ENCODE data around the gene PRXL2B.
"Not testable (repeated sequence)": the region's sequence is repeated elsewhere in the genome, so short reads cannot be mapped to it uniquely, and the experiment has no call there.

Gene PRXL2B

DNA sequence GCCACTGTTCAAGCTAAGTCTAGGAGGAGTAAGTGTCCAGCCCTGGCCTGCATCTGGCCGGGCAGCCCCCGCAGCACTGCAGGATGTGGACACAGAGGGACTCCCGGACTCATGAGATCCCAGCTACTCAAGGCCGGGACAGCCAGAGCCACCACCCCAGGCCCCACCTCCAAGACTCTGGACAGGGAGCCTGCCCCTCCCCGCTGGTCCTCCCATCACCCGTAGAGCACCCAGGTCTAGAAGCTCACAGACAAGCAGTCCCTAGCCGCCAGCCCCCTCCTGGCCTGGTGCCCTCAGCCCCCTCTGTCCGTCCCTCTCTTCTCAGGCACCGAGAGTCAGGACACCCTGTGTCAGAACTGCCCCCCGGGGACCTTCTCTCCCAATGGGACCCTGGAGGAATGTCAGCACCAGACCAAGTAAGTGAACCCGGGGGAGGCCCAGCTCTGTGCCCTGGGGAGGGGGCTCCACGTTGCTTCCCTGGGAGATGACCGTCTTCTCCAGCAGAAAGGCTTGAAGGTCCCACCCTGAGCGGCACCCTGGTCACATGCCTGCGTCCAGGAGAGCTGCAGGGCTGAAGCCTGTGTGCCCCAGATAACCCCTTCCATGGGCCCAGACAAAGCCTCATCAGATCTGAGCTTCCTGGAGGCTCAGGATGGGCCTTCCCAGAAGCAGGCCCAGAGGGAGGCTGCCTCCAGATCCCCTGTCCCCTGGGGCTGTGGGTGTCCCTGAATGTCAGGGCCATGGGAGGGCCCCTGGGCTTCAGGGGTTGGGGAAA, 26.1 kb upstream of the PRXL2B start:
- intact Hi-C loops (cut with DNase I): no loop called here
- peak in 1 of 42 donors; percentile 16 for DNase-seq

DNA sequence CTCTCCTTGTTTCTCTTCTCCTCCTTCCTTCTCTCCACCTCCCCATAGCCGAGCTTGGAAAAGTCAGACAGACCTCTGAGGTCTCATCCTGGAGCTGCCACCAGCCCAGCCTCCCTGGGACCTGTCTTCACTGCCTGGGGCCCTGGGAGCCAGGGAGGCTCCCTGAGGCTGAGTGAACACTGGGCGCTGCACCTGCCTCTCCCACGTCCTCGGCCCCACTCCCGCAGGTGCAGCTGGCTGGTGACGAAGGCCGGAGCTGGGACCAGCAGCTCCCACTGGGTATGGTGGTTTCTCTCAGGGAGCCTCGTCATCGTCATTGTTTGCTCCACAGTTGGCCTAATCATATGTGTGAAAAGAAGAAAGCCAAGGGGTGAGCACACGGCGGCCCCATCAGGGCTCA, 25.1 kb upstream of the PRXL2B start:
- DNase-seq: no peak
- intact Hi-C loops (cut with DNase I): no loop called here

DNA sequence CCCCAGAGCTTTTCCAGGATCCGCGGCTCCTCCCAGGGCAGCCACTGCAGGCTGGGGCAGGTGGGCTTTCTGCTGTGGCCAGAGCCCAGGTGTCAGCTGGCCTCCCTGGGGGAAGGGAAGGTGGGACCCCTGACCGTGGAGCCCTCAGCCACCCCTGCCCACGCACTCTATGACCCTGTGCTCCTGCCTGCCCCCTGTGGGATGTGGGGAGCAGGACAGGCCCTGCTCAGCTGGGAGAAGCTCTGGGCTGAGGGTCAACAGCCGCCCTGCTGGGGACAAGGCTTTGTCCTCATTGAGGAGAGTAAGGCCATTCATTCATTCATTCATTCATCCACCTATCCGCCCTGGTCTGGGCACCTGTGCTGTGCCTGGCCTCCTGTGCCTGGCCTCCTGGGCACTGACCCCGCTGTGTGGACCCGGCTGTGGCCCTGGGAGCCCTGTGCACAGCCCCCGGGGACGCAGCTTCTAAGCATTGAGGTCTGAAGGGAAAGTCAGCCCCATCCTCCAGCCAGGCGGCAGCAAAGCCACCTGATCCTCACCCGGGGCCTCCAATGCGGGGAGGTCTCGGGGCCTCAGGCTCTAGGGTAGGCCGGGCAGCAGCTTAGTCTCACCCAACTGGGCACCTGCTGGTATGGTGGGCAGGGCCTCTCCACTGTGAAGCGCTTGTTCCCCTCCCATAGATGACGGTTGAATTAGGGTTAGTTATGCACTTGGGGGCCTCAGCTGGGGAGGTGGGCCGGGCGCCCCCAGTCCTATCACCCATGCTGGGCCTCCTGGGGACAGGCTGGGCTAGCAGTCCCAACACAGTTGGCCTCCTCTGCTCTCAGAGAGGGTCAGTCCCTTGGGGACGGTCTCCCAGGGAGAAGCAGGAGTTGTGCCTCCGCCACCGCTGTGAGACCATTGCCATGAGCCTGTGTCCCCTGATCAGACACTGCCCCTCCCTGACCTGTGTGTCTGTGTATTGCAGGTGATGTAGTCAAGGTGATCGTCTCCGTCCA, 24.4 kb upstream of the PRXL2B start:
- intact Hi-C loops (cut with DNase I): no loop called here
- DNase-seq: no peak

DNA sequence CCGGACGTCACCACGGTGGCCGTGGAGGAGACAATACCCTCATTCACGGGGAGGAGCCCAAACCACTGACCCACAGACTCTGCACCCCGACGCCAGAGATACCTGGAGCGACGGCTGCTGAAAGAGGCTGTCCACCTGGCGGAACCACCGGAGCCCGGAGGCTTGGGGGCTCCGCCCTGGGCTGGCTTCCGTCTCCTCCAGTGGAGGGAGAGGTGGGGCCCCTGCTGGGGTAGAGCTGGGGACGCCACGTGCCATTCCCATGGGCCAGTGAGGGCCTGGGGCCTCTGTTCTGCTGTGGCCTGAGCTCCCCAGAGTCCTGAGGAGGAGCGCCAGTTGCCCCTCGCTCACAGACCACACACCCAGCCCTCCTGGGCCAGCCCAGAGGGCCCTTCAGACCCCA, 23.4 kb upstream of the PRXL2B start:
- intact Hi-C loops (cut with DNase I): no loop called here
- no peak for DNase-seq

DNA sequence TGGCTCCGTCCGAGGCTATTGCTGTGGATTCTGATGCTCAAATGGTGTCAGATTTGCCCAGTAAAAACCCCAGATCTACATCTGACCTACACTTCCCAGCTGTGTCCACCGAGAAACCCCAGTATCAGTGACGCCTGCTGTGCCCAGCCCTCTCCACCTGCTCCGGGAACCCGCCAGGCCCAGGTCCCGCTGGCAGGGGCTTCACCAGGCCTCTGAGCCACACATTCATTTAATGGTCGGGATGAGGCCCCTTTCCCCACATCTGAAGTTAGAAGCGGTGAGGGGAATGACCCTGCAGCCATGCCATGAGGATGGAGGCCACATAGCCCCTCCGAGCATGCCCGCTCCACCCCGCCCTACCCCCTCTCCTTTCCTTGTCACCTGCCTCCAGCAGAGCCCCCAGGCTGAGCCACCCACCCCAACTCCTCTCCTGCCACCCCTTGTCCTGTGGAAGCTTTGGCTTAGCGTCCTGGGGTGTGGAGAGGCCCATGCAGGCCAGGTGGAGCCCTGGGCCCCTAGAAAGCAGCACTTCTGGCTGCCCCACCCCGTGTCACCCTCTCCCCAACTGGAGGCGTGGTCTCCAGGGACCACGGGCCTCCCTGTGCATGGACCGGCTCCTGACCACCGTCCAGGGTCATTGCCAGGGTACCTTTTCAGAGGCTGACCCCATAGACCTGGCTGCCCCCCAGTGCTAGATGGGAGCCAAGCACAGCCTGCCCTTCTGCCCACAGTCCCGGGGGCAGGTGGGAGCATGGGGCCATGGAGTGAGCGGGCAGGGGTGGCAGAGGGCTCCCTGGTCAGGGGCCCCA, 22.4 kb upstream of the PRXL2B start:
- peak in 1 of 42 donors; percentile 14 for DNase-seq
- intact Hi-C loops (cut with DNase I): no loop called here

DNA sequence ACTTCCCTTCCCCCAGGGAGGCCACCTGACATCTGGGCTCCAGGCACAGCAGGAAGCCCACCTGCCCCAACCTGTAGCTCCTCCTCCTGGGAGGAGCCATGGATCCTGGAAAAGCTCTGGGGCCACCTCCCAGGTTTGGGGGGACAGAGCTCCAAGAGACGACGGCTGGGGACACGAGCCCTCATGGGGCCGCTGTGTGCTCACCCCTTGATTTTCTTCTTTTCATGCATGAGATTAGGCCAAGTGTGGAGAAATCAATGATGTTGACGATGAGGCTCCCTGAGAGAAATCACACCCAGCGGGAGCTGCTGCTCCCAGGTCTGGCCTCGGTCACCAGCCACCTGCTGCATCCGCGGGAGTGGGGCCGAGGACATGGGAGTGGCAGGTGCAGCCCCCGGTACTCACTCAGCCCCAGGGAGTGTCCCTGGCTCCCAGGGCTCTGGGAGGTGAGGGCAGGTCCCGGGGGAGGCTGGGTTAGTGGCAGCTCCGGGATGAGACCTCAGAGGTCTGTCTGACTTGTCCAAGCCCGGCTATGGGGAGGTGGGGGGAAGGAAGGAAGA, 21.7 kb upstream of the PRXL2B start:
- intact Hi-C loops (cut with DNase I): no loop called here
- DNase-seq: no peak

DNA sequence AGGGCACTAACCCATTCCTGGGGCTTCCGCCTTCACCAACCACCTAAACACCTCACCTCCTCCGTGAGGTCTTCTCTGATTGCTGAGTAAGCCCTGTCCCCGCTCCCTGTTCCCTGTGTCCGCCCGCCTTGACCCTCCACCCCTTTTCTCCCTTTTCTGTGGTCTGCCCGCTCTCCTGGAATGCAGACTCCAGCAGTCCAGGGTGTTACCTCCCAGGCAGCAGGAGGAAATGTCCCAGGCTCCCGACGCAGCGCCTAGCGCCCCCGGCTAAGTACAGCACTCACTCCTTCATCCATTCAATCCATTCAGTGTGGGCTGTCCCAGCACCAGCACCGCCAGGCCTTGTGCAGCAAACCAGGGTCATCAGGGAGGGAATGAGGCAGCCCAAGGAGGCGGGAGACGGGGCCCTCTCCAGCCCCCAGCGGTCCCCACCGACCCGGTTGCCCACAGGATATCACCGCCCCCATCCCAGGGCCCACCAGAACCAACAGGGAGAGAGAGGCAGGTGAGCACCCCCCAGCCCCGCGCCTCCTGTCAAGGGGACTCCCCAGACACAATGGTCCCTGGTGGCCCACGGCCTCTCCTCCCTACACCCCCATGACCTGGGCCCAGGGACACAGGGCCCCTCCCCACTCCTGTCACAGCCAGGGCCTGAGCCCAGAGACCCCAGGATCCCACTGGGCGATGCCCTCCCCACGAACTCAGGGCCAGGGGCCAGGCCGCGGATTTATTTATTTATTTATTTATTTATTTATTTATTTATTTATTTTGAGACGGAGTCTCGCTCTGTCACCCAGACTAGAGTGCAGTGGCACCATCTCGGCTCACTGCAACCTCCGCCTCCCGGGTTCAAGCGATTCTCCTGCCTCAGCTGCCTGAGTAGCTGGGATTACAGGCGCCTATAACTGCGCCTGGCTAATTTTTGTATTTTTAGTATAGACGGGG, 20.2 kb upstream of the PRXL2B start:
- DNase-seq: no peak
- intact Hi-C loops (cut with DNase I): no loop called here

DNA sequence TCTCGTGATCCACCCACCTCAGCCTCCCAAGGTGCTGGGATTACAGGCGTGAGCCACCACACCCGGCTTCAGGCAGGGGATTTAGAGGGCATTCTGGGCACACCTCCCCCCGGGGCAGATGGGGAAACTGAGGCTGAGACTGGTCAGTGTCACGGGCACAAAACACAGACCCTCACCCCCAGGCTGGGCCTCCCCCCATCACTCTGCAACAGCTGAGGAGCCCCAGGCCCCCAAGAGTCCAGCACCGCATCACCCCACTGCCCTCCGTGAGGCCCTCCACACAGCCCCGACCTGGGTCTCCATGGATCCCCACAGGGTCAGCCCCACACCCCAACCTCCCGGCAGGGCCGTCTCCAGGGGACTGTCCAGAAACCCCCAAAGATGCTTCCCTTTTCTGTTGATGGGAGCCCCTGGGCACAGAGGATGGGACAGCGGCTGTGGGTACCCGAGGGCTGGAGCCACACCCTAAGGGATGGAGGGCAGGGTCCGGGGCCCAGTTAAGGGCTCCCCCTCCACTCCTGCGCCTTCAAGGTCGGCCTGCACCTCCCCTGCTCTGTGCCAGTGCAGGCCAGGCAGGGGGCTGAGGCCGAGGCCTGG, 19.4 kb upstream of the PRXL2B start:
- DNase-seq: no peak
- intact Hi-C loops (cut with DNase I): no loop called here

DNA sequence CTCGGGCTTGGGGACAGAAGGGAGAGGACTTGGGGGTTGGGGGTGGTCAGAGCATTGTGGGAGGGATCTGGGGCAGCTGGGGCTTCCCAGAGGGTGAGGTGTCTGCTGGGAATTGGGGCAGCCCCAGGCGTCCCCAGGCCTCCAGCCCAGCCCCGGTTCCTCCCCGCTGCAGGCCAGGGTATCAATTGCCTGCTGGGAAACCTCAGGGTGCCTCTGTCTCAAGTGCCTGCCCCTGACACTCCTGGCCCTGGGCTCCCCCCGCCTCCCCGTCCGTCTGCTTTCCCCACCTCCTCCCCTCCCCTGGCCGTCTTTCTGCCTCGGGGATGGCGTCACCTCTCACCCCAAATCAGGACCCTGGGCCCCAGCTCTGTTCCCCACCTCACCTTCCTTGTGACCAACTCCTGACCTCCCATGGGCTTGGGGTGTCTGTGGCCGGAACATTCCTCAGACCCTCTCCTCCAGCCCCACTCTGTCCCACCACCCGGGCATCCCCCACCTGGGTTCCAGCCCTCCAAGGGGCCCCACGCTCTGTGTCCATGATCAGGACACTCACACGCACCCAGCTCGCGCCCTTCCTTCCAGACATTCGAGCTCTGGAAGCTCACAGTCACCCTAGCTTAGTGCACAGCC, 18.3 kb upstream of the PRXL2B start:
- DNase-seq; intact Hi-C loops (cut with DNase I): not testable (repeated sequence)

DNA sequence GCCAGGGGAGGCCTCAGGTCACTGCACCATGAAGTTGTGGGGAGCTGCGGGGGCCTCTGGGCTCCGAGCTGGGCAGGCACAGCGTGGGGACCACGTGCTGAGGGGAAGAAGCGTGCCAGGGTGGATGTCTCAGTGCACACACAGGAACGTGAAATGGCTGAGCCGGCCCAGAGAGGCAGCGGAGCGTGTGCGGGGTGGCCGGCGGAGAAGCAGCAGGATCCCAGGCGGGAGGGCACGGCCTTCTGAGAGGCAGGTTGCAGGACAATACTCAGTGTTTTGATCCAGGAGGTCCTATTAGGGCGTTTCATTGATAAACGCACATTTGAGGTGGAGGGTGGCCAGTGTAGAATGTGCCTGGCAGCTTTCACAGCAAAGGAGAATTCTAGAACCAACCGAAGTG, 17.5 kb upstream of the PRXL2B start:
- intact Hi-C loops (cut with DNase I): no loop called here
- no peak for DNase-seq

DNA sequence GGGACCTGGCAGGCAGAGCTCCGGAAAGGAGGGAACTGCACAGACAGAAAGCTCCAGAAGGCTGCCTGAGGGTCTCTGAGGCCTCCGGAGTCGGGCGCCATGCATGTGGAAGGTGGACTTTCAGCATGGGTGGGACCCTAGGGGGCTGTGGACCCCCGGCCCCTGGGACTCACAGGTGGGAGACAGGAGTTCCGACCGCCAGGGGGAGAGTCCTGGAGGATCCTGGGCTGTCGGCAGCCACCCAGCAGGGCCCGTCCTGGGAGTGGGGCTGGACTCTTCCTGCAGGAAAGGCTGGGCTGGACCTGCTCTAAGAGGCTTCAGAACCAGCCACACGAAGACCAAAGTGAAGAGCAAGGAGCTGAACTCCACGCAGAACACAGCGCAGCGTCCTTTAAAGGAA, 16.9 kb upstream of the PRXL2B start:
- intact Hi-C loops (cut with DNase I); DNase-seq: not testable (repeated sequence)

DNA sequence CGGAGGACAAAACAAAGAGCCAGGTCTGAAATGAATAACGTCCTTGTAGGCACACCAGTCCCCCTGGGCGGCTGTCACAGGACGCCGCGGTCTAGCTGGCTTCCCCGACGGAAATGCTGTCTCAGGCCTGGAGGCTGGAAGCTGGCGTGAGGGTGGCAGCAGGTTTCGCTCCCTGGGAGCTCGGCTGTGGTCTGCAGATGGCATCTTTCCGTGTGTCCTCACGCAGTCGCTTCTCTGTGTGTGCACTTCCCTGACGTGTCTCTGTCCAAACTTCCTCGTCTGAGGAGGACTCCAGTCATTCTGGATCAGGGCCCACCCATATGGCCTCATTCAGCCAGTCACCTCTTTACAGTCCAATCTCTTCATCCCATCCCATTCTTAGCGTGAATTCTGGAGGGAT, 16.2 kb upstream of the PRXL2B start:
- DNase-seq: no peak
- intact Hi-C loops (cut with DNase I): no loop called here

DNA sequence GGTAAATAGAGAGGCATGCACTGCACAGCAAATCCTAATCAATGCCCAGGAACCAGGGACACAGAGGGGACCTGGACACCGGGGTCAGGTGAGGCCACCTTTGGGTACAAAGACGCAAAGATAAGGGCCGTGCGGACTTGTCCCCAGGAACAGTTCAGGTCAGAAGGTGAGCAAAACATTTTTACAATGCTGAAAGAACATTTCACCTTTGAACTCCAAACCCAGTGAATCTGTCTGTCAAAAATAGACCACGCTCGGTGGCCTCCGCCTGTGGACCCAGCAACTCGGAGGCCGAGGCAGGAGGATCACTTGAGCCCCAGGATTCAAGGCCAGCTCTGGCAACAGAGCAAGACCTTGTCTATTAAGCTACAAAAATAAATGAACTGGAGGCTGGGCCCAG, 15.2 kb upstream of the PRXL2B start:
- intact Hi-C loops (cut with DNase I): no loop called here
- no peak for DNase-seq

DNA sequence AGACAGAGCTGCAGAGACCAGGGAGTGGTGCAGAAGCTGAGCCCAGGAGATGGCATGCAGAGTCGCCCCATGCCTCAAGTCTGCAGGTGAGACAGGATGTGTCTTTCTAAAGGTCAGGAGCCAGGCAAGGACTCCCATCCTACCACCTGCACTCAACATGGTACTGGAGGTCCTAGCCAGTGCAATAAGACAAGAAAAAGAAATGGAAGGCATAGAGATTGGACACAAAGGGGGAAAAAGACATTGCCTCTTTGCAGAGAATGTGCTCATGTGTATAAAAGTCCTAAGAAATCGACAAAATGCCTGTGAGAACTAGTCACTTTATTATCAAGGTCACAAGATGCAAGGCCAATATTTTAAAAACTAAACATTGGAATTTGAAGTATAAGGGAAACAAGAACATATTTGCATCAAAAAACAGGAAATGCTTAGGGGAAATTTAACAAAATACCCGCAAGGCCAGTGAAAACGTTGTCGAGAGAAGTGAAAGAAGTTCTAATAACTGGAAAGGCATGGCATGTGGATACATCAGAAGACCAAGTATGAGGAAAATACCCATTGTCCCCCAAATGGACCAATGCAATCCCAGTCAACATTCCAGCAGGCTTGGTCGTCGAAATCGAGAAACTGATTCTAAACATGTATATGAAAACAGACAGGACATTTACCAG, 13.2 kb upstream of the PRXL2B start:
- intact Hi-C loops (cut with DNase I): no loop called here
- DNase-seq: no peak

DNA sequence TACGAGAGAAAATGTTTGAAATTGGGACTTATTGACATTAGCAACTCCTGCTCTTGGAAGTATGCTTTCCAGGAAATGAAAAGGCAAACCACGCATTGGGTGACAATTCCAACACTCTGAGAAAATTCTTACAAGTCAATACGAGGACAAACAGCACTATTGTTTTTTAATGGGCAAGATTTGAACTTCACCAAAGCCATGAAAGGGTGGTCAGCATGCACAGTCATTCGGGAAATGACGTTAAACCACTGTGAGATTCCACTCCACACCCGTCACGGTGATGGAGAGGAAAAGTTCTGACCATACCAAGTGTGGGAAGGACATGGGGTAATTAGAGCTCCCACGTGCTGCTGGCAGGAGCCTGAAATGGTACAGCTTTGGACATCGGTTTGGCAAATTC, 12.2 kb upstream of the PRXL2B start:
- no peak for DNase-seq
- intact Hi-C loops (cut with DNase I): no loop called here

DNA sequence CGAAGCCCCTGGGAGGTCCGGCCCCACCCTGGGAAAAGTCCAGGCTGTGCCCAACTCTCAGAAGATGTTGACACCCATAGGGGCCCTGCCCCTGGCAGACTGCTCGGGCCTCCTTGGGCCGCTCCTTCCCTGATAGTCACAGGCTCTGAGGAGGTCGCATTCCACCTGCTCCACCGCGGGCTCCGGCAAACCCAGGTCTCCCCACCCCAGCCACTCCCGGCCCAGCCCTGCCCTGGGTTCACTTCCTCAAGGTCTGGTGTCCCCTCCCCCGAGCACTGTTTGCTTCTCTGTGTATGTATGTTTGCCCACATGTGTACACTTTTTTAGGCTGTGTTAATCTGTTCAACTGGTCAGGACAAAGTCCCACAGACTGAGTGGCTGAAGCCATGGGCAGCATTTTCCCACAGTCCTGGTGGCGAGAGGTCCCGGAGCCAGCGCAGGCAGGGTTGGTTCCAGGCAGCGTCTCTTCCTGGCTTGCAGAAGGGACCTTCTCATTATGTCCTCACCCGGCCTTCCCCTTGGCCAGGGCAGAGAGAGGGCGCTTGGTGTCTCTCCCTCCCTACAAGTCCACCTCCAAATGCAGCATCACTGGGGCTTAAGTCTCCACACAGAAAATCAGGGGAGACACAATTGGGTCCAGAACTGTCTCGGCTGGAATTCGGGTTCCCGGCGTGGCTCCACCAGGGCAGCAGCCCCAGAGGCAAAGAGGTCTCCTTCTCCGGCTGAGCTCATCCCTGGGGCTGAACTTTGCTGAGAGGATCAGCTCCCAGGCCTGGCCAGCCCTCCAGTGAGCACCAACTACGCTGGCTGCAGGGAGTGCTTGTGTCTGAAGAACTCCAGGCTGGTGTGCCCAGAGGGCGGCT, 10.5 kb upstream of the PRXL2B start:
- intact Hi-C loops (cut with DNase I): no loop called here
- DNase-seq: no peak
